ENCODE data around the gene DLK1.

DLK1 gene

GRCh38 chr14:100693877-100694578 is 32.7 kb upstream of the DLK1 start:
- no peak for DNase-seq (ENCODE audit: low read depth)

DNA sequence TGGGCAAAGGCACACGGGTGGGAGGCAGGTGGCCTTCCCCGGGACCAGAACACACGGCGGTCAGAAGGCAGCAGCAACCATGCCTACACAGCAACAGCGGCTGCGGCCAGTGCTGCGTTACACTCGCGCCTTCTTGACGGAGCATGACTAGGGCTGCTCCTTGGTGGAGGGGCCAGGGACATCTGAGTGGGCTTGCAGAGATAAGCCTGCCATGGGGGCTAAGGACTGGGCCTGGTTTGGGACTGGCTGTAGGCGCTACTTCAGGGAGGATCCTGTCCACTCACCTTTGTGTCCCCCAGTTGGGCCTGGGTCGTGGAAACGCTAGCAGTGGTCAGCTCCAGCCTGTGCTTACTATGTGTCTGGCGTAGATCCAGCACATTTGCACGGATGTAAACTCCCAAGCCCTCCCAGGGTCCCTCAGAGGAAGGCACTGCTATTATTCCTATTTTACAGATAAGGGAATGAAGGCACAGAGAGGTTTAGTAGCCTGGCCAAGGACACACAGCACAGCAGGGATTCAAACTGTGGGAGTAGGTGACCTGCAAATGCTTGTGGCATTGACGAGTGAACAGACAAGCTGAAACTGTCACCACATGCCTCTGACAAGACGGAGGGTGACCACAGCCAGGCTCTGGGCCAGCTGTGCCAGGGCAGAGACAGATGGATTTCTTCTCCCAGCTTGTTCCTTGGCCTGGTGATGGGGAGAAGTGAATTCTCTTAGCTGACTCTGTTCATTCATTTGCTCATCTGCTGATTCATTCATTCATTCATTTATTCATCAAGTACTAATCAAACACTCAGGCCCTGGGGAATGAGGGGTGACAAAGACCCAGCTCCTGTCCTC is 31.9 kb upstream of the DLK1 start:
- no peak for DNase-seq (ENCODE audit: low read depth)

DNA sequence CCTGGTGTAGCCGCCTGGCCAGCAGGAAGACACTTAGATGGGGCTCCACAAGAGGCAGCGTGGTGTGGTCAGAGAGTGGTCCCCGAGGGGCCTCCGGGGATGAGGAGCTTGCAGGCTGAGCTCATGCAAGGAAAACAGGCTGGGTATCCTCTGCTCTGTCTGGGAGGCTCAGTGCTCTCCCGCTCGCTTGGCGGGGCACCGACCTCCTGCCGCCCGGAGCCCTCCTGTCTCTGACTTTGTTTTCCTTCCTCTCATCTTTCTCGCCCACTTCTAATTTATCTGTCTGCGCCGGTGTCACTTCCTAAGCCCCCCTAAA is 31.3 kb upstream of the DLK1 start:
- DNase-seq (ENCODE audit: low read depth) = no peak

GRCh38 chr14:100696008-100696407 is 30.7 kb upstream of the DLK1 start:
- DNase-seq (ENCODE audit: low read depth) = no peak

DNA sequence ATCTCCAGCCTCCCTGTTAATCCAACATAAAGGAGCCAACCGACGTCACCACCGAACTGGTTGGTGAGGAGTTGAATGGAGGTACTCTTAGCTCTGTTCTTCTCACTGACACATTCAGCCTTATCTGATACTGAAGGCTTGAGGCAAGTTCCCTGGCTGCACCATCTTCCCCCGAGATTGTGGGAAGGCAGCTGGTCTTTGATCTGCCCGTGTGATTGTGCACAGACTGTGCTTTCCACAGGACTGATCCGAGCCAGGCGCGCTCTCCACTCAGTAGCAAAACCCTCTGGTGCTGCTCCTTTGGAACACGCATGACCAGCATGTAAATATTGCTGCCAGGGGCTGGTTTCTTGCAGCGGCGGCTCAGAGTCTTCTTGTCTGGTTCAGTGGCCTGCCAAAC is 30.1 kb upstream of the DLK1 start:
- DNase-seq (ENCODE audit: low read depth) = no peak

DNA sequence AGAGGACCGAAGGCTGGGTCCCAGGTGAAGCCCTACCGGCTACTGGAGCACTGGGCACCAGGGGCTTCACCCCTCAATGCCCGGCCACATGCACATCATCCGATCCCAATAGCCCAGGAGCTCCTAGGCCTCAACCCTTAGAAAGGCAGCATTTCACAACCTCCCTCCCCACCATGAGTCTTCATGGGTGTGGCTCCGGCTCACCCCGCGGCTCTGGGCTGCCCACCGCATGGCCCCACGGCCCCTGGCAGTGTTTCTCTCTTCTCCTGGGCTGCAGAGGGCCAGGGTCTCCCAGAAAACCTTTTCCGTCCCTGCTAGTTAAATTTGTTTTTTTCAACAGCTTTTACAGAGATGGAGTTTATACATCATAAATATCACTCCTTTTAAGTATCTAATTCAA is 28.6 kb upstream of the DLK1 start:
- no peak for DNase-seq (ENCODE audit: low read depth)

DNA sequence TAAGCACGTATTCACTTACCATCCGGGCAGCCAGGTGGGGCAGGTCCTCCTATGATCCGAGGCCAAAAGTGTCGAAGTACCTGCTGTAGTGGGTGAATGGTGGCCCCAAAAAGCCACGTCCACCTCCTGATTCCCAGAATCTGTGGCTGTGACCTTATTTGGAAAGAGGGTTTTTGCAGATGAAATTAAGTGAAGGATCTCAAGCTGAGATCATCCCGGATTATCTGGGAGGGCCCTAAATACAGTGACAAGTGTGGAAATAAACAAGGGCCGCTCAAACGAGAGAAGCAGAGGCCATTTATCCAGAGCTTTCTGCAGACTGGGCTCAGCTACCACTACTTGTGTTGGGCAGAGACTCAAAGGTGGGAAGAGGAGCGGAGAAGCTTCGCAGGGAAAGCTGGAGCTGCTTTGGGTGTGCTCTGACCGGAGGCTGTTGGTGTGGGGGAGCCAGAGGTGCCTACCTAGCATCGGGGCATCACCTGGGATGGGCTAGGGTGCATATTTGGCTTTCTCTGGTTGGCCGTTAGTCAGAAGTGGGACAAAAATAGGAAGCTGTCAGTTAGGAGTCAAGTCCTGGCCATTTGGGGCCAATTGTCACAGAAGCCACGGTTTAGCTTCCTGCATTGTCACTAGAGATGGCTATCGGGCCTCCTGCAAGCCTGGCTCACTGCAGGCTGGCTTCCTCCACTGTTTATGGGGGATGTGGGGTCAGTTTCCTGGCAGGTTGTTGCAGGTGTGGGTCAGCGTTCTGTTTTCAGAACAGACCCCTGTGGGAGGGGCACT is 27.8 kb upstream of the DLK1 start:
- no peak for DNase-seq (ENCODE audit: low read depth)

DNA sequence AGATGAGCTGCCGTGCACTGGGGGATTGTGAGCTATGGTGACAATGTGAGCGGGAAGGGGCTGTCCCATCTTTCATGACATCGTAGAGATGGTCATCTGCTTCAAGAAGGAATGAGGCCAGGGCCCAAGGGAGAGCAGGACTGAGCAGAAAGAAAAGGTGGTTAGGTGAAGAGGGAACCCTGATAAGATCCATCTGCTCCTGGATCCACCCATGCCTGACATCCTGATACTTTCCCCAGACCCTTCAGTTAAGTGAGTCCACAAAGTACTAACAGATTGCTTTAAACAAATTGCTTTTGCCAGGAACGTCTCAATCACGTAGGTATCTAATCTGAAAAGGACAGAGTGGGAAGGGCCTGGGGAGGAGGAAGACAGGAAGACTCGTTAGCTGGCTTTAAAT is 25.4 kb upstream of the DLK1 start:
- no peak for DNase-seq (ENCODE audit: low read depth)

DNA sequence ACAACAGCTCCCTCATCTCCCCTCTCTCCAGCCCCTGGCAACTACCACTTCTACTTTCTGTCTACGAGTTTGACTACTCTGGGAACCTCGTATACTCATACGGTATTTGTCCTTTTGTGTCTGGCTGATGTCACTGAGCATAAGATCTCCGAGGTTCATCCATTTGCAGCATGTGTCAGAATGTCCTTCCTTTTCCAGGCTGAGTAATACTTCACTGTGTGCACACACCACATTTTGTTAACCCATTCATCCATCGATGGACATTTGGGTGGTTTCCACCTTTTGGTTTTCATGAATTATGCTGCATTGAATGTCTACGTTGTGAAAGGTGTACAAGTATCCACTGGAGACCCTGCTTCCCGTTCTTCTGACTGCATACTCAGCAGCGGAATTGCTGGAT is 24.1 kb upstream of the DLK1 start:
- no peak for DNase-seq (ENCODE audit: low read depth)

GRCh38 chr14:100703386-100704220 is 23.1 kb upstream of the DLK1 start:
- no peak for DNase-seq (ENCODE audit: low read depth)

GRCh38 chr14:100706200-100706599 is 20.5 kb upstream of the DLK1 start:
- DNase-seq (ENCODE audit: low read depth) = no peak

GRCh38 chr14:100706860-100707259 is 19.8 kb upstream of the DLK1 start:
- DNase-seq (ENCODE audit: low read depth) = no peak

GRCh38 chr14:100708425-100709288 is 18.0 kb upstream of the DLK1 start:
- peak; percentile 28 for DNase-seq (ENCODE audit: low read depth)

GRCh38 chr14:100709289-100710284 is 17.1 kb upstream of the DLK1 start:
- DNase-seq (ENCODE audit: low read depth) = peak; percentile 21

DNA sequence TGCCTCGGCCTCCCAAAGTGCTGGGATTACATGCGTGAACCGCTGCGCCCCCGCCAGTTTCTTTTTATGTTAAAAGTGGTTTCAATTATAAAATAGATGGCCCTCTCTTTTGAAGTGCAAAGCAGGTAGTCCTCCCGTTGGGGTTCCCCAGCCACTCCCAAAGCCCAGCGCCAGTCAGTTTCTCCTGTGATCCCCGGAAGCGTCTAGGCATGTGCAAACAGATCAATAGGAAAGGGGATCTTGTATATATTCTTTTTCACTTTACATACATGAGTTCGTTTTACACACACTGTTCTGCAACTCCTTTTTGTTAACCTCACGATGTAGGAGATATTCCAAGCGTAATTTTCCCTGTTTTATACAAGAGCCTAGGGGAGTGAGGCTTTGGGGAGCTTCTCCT is 16.3 kb upstream of the DLK1 start:
- no peak for DNase-seq (ENCODE audit: low read depth)

- DNase-seq (ENCODE audit: low read depth) = no peak
Observed at GRCh38 chr14:100710826-100711462, 15.7 kb upstream of the DLK1 start.

- no peak for DNase-seq (ENCODE audit: low read depth)
Observed at GRCh38 chr14:100711493-100711892, 15.2 kb upstream of the DLK1 start.

DNA sequence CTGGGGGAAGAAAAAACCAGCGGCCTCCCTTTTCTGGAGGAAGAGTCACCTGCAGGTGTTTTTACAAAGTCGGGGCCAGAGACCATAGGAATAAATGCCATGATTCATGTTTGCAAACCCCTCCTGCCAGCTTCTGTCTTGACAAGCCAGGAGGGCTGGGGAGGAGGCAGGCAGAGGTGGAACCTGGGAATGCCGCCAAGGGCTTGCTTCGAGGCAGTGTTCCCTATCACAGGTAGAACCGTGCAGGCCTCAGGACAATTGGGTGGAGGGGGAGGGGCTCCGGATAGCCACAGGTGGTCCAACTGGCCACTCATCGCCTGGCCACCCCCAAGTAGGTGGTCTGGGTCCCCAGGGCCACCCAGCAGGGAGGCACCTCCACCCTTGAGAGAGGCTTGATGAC is 14.2 kb upstream of the DLK1 start:
- no peak for DNase-seq (ENCODE audit: low read depth)

DNA sequence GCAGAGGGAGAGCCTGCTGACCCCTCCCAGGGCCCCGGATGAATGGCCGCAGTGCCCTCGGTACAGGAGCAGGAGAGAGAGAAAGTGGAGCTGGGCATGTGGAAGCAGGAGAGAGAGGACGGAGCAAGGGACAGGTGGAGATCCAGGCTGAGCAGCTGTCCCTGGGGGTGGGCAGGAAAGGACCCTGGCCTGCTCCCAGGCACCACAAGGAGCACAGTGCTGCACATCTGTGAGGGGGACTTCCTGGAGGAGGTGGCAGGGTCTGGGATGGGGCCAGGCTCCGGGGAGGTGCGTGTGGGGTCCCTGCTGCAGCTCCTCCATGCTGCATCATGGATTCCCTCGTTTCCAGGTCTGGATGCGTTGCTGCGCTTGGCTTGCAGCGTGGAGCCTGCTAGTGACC is 13.0 kb upstream of the DLK1 start:
- no peak for DNase-seq (ENCODE audit: low read depth)
